HL-60 (cell line): ENCODE results near the gene PCCA.

Source experiments
- DNase-seq, 2 experiments: peaks; one replicate each; pipeline ENCODE4 v3.0.0-alpha.2; 2010 to 2020; ENCODE audit warnings: low read depth in 1 of 2, low spot score in 1 of 2
- H3K27ac ChIP-seq: fragments of 250-450 bp; sonication (Bioruptor Pico); replicated peaks from 2 replicates; pipeline ENCODE4 v1.5.1; 2020; ENCODE audit warnings: mild to moderate bottlenecking, moderate library complexity
- H3K27me3 ChIP-seq: fragments of 250-450 bp; sonication (Bioruptor Pico); 2 replicates; pipeline ENCODE4 v1.5.1; 2021; ENCODE audit warnings: mild to moderate bottlenecking, moderate library complexity; ENCODE audit not compliant: insufficient read depth, poor library complexity, severe bottlenecking
- H3K4me3 ChIP-seq: replicated peaks from 2 replicates; pipeline ENCODE4 v1.5.1; 2011; ENCODE audit warnings: mild to moderate bottlenecking, control low read depth, low read length; ENCODE audit not compliant: insufficient read depth
- GABPA ChIP-seq: IDR thresholded peaks from 2 replicates; pipeline ENCODE4 v1.6.1; 2012; ENCODE audit warnings: low read depth
- POLR2AphosphoS5 ChIP-seq: IDR thresholded peaks from 2 replicates; pipeline ENCODE4 v1.6.1; 2012; ENCODE audit warnings: low read depth
- SPI1 ChIP-seq: IDR thresholded peaks from 2 replicates; pipeline ENCODE4 v1.6.1; 2012; ENCODE audit warnings: low read depth, mild to moderate bottlenecking, borderline replicate concordance
- TF ChIP-seq, protein P1 (sequence below): IDR thresholded peaks from one replicate; pipeline ENCODE4 v1.5.1; 2011; ENCODE audit warnings: low read length, control low read depth, inconsistent platforms; ENCODE audit not compliant: insufficient read depth
- TF ChIP-seq, protein P2 (sequence below): IDR thresholded peaks from 2 replicates; pipeline ENCODE4 v1.6.1; 2012; ENCODE audit warnings: low read depth; ENCODE audit not compliant: insufficient replicate concordance

PCCA gene

DNA sequence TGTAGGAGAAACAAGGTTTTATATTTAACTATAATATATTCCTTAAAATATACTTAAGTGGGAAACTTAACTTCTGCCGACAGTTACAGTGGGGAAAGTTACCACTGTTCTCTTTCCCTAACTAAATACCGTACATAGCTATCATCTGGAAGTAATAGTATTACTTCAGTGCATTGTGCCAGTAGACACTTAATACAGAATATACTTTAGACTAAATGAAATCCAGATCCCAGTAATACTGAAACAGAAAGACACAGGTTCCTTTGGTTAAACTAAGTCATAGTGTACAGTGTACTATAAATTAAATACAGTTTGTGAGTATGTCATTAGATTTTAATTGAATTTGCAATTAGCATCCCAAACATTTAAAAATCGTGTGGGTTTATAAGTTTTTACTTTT, 107.5 kb downstream of the PCCA start:
- no peak for TF ChIP-seq GABPA
- TF ChIP-seq POLR2AphosphoS5 = no peak
- TF ChIP-seq, protein P1, sequence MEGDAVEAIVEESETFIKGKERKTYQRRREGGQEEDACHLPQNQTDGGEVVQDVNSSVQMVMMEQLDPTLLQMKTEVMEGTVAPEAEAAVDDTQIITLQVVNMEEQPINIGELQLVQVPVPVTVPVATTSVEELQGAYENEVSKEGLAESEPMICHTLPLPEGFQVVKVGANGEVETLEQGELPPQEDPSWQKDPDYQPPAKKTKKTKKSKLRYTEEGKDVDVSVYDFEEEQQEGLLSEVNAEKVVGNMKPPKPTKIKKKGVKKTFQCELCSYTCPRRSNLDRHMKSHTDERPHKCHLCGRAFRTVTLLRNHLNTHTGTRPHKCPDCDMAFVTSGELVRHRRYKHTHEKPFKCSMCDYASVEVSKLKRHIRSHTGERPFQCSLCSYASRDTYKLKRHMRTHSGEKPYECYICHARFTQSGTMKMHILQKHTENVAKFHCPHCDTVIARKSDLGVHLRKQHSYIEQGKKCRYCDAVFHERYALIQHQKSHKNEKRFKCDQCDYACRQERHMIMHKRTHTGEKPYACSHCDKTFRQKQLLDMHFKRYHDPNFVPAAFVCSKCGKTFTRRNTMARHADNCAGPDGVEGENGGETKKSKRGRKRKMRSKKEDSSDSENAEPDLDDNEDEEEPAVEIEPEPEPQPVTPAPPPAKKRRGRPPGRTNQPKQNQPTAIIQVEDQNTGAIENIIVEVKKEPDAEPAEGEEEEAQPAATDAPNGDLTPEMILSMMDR = no peak
- no peak for TF ChIP-seq SPI1
- TF ChIP-seq, protein P2, sequence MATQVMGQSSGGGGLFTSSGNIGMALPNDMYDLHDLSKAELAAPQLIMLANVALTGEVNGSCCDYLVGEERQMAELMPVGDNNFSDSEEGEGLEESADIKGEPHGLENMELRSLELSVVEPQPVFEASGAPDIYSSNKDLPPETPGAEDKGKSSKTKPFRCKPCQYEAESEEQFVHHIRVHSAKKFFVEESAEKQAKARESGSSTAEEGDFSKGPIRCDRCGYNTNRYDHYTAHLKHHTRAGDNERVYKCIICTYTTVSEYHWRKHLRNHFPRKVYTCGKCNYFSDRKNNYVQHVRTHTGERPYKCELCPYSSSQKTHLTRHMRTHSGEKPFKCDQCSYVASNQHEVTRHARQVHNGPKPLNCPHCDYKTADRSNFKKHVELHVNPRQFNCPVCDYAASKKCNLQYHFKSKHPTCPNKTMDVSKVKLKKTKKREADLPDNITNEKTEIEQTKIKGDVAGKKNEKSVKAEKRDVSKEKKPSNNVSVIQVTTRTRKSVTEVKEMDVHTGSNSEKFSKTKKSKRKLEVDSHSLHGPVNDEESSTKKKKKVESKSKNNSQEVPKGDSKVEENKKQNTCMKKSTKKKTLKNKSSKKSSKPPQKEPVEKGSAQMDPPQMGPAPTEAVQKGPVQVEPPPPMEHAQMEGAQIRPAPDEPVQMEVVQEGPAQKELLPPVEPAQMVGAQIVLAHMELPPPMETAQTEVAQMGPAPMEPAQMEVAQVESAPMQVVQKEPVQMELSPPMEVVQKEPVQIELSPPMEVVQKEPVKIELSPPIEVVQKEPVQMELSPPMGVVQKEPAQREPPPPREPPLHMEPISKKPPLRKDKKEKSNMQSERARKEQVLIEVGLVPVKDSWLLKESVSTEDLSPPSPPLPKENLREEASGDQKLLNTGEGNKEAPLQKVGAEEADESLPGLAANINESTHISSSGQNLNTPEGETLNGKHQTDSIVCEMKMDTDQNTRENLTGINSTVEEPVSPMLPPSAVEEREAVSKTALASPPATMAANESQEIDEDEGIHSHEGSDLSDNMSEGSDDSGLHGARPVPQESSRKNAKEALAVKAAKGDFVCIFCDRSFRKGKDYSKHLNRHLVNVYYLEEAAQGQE = no peak
- no peak overlapping the region for H3K4me3 ChIP-seq
- no peaks in the 10 kb centered on the region for H3K27me3 ChIP-seq
- no peak overlapping the region for H3K27ac ChIP-seq
- no peak for DNase-seq

GRCh38 chr13:100197116-100197515, 108.2 kb downstream of the PCCA start:
- Histone ChIP-seq H3K27ac (no peak overlapping the region), H3K27me3 (no peaks in the 10 kb centered on the region), H3K4me3 (no peak overlapping the region)
- TF ChIP-seq GABPA = no peak
- TF ChIP-seq, protein P2 = no peak
- no peak for TF ChIP-seq POLR2AphosphoS5
- TF ChIP-seq SPI1 = no peak
- TF ChIP-seq, protein P1 = no peak
- no peak for DNase-seq

- no peak for TF ChIP-seq POLR2AphosphoS5
- TF ChIP-seq SPI1 = no peak
- TF ChIP-seq, protein P1 = no peak
- TF ChIP-seq, protein P2 = no peak
- TF ChIP-seq GABPA = no peak
- no peak overlapping the region for H3K4me3 ChIP-seq
- no peak overlapping the region for H3K27ac ChIP-seq
- H3K27me3 ChIP-seq = no peaks in the 10 kb centered on the region
- DNase-seq = no peak
These were observed 108.9 kb downstream of the PCCA start for GRCh38 chr13:100197591-100198365.
